ENCODE measurements around the gene HTR7. TPM values are rescaled to one million over a fixed set of nuclear protein-coding genes. Genes with fewer than 3 reads are reported as not detected.
"Not testable (repeated sequence)": the region's sequence is repeated elsewhere in the genome, so short reads cannot be mapped to it uniquely, and the experiment has no call there.

The HTR7 gene
- total RNA-seq, 1 donor = 0.27 TPM

DNA sequence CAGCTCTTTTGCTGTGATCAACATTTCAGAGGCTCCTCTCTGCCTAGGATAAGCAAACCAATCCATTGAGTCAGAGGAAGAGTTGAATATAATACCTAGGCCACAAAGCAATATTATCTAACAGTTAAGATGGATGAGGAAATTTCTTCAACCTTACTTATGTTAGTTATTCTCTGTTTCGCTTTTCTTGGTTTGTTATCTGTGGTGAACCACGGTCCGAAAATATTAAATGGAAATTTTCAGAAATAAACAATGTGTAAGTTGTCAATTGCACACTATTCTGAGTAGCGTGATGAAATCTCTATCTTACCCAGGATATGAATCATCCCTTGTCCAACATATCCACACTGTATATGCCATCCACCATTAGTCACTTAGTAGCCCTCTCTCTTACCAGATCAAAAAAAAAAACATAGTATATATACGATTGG, 1.5 kb upstream of the HTR7 start:
- DNase-seq (ENCODE audit: low read depth in 2 of 3, low spot score in 2 of 3) = no peak

DNA sequence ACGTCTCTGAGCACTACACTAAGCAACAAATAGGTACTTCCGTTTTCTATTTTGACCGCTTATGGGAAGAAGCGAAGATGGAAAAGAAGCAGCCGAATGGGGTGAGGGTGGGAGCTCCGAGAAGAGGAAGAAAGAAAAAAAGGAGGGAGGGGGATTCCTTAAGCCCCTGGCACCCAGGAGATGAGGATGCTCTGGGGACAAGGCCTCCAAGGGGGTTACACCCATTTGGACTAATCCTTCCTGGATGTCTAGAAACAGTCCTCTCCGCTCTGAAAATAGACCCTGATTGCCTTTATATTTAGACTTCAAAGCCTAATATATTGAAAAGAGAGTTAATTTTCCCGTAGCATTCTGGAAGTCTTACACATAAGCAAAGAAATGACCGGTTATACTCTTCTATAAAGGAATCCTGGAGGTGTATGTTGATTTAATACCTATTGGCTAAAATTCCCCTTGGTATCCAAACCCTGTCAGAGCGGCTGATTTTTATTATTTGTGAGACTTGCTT, 676 bp upstream of the HTR7 start:
- no peak for DNase-seq (ENCODE audit: low read depth in 2 of 3, low spot score in 2 of 3)

GRCh38 chr10:90856964-90857634, 740 bp downstream of the HTR7 start:
- no peak for DNase-seq (ENCODE audit: low read depth in 2 of 3, low spot score in 2 of 3)

- no peak for DNase-seq (ENCODE audit: low read depth in 2 of 3, low spot score in 2 of 3)
Measured at GRCh38 chr10:90856261-90856660, 1.6 kb downstream of the HTR7 start.

GRCh38 chr10:90855126-90855525, 2.7 kb downstream of the HTR7 start:
- no peak for DNase-seq (ENCODE audit: low read depth in 2 of 3, low spot score in 2 of 3)

DNA sequence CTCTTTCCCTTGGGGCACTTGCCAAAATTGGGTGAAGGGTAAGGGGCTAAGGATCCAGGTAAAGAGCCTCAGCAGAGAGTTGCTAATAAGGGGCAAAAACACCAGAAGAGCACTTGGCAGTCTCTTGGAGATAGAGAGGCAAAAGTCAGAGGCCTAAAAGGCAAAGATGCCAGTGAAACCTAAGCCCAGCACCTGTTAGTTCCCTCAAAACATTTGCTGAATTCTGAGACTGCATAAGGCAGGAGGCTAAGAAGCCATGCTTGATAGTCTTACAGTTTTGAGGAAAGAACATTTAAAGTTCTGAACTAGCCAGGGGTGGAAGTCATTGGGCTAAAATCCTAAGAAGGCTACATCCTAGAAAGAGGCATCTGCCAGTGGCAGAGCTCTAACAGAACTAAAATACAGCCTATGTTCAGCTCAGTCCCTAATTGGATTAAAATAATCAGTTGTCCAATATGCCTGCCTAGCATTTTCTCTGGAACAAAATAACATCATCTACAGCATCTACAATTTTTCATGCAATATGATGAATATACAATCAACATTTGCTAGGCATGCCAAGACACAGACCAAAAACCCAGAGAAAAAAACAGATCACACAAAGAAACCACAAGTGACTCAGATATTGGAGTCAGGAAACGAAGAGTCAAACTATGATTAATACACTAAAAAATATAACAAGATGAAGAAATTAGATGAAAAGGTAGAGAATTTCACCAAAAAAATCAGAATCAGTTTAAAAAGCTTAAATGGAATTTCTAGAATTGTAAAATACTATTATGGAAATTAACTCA, 7.7 kb downstream of the HTR7 start:
- DNase-seq (ENCODE audit: low read depth in 2 of 3, low spot score in 2 of 3) = no peak

GRCh38 chr10:90847436-90847835, 10.4 kb downstream of the HTR7 start:
- DNase-seq (ENCODE audit: low read depth in 2 of 3, low spot score in 2 of 3) = peak in 2 of 3 donors; percentile 49 to 71

- no peak for DNase-seq (ENCODE audit: low read depth in 2 of 3, low spot score in 2 of 3)
Measured at GRCh38 chr10:90846746-90847145, 11.1 kb downstream of the HTR7 start.

- no peak for DNase-seq (ENCODE audit: low read depth in 2 of 3, low spot score in 2 of 3)
Measured at GRCh38 chr10:90845726-90846125, 12.1 kb downstream of the HTR7 start.

GRCh38 chr10:90842725-90843124, 15.1 kb downstream of the HTR7 start:
- DNase-seq (ENCODE audit: low read depth in 2 of 3, low spot score in 2 of 3) = no peak

GRCh38 chr10:90837486-90837885, 20.4 kb downstream of the HTR7 start:
- DNase-seq (ENCODE audit: low read depth in 2 of 3, low spot score in 2 of 3) = no peak

GRCh38 chr10:90834326-90834725, 23.5 kb downstream of the HTR7 start:
- DNase-seq (ENCODE audit: low read depth in 2 of 3, low spot score in 2 of 3) = no peak

- no peak for DNase-seq (ENCODE audit: low read depth in 2 of 3, low spot score in 2 of 3)
Measured at GRCh38 chr10:90832111-90832510, 25.7 kb downstream of the HTR7 start.

GRCh38 chr10:90822508-90822907, 35.3 kb downstream of the HTR7 start:
- DNase-seq (ENCODE audit: low read depth in 2 of 3, low spot score in 2 of 3) = no peak

DNA sequence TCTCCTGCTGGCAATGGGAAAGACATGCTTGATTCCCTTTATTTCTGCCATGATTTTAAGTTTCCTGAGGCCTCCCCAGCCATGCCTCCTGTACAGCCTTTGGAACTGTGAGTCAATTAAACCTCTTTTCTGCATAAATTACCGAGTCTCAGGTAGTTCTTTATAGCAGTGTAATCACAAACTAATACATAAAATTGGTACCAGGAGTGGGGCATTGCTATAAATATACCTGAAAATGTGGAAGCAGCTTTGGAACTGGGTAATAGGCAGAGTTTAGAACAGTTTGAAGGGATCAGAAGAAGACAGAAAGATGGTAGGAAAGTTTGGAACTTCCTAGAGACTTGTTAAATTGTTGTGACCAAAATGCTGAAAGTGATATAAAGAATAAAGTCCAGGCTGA, 36.0 kb downstream of the HTR7 start:
- DNase-seq (ENCODE audit: low read depth in 2 of 3, low spot score in 2 of 3) = not testable (repeated sequence)

DNA sequence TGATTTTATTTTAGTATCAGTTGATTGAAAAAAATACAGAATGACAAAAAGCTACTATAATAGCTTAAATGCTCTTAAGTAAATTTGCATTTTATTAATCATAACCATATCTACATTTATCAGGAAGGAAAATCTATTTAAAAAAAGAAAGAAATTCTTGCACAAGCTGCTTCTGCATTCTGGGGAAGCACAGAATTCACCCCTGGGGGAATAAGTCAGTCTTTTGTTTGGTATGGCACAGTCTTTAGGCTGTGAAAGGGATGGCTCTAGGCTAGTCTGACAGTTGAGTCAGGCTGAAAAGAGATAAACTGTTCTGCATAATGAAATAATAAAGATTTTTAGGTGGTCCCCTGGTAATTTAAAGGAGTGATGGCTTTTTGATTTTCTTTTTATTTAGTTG, 37.9 kb downstream of the HTR7 start:
- no peak for DNase-seq (ENCODE audit: low read depth in 2 of 3, low spot score in 2 of 3)

DNA sequence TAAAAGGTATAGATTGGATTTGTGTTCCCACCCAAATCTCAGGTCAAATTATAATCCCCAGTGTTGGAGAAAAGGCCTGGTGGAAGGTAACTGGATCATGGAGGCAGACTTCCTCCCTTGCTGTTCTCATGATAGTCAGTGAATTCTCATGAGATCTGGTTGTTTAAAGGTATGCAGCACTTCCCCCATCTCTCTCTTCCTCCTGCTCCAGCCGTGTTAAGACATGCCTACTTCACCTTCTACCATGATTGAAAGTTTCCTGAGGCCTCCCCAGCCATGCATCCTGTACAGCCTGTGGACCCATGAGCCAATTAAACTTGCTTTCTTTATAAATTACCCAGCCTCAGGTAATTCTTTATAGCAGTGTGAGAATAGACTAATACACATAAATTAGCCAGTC, 39.1 kb downstream of the HTR7 start:
- no peak for DNase-seq (ENCODE audit: low read depth in 2 of 3, low spot score in 2 of 3)

GRCh38 chr10:90817128-90817889, 40.5 kb downstream of the HTR7 start:
- peak in 1 of 3 donors; percentile 0 for DNase-seq (ENCODE audit: low read depth in 2 of 3, low spot score in 2 of 3)

DNA sequence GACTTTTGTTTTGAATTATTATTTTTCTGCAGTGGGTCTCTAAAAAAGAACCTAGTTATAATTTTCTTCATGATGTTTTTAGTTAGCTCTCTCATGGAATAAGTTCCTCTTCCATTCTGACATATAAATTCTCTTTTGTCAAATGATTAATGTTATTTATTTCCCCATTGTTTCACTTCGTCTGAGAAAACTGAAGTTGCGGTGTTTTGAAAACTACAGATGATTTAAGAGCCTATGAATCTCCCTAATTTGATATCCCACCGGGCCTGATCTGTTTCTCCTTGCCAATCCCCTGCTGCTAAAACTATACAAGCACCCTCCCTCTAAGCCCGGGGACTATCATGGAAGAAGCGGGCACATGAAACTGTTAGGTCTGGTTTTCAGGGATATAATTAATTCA, 41.4 kb downstream of the HTR7 start:
- peak in 2 of 3 donors; percentile 3 to 54 for DNase-seq (ENCODE audit: low read depth in 2 of 3, low spot score in 2 of 3)

GRCh38 chr10:90813594-90814365, 44.1 kb downstream of the HTR7 start:
- DNase-seq (ENCODE audit: low read depth in 2 of 3, low spot score in 2 of 3) = no peak
